GM12878 (cell line): ENCODE results near the gene USP51. TPM values are rescaled to one million over a fixed set of nuclear protein-coding genes. Genes with fewer than 3 reads are reported as not detected.
A peak's percentile ranks its signal among the peaks of the same experiment; 100 is the strongest.
"Not testable (repeated sequence)": the region's sequence is repeated elsewhere in the genome, so short reads cannot be mapped to it uniquely, and the experiment has no call there.

Source experiments
- ATAC-seq: fragments of 200-7000 bp; cut with Tn5 transposase; 3 replicates; pipeline ENCODE4 v1.9.1; 2020; ENCODE audit warnings: mild to moderate bottlenecking, moderate library complexity
- BruUV-seq: library from RNA; stranded (reverse); fragments of 400-500 nt; replicated peaks from 2 replicates; lab custom pipeline; 2021; lab: Mats Ljungman, UMichigan
- CTCF ChIA-PET: fragments of 300-600 bp; sonication (Branson Sonifier 250); formaldehyde crosslinking; extraction: SDS; loops from one replicate; lab custom pipeline; 2021; ENCODE audit warnings: inconsistent platforms; lab: Yijun Ruan, JAX
- POLR2A ChIA-PET: fragments of 350-600 bp; formaldehyde crosslinking; extraction: SDS; loops from one replicate; lab custom pipeline; 2021; ENCODE audit warnings: inconsistent platforms; lab: Charles Lee
- RAD21 ChIA-PET: fragments of 300-600 bp; sonication (Branson Sonifier 250); formaldehyde crosslinking; loops from one replicate; lab custom pipeline; 2023; ENCODE audit warnings: antibody characterized with exemption; ENCODE audit not compliant: unreplicated experiment; lab: Charles Lee
- SMC1A ChIA-PET: fragments of 300-600 bp; sonication (Branson Sonifier 250); formaldehyde crosslinking; loops from one replicate; lab custom pipeline; 2023; ENCODE audit not compliant: unreplicated experiment, uncharacterized antibody; lab: Charles Lee
- DNase-seq: peaks from one replicate; pipeline ENCODE4 v3.0.0-alpha.2; 2011; ENCODE audit warnings: low read depth, low spot score
- FAIRE-seq: peaks from 3 replicates; lab custom pipeline; 2011; peaks lifted over from hg19 to GRCh38; lab: Jason Lieb, UNC
- H2AFZ ChIP-seq: 2 replicates; pipeline ENCODE4 v1.6.0; 2011; ENCODE audit warnings: low read depth, low read length, control low read depth; ENCODE audit not compliant: control insufficient read depth
- H3K27ac ChIP-seq: 2 replicates; pipeline ENCODE4 v1.5.1; 2011; ENCODE audit warnings: control low read depth; ENCODE audit not compliant: control insufficient read depth, insufficient read depth
- H3K27me3 ChIP-seq, 2 experiments: replicated peaks in 1 of 2; 2 replicates each; pipeline versions ENCODE4 v1.6.0 to v1.6.1; 2011; ENCODE audit warnings: low read length in 1 of 2; ENCODE audit not compliant: control insufficient read depth in 2 of 2, insufficient read depth in 2 of 2
- H3K36me3 ChIP-seq, 2 experiments: 2 replicates each; pipeline ENCODE4 v1.5.1; 2011; ENCODE audit warnings: low read length in 1 of 2; ENCODE audit not compliant: control insufficient read depth in 2 of 2, insufficient read depth in 2 of 2
- H3K4me1 ChIP-seq: 2 replicates; pipeline ENCODE4 v1.6.1; 2011; ENCODE audit warnings: mild to moderate bottlenecking, low read length, moderate library complexity, mixed read lengths; ENCODE audit not compliant: control insufficient read depth, insufficient read depth
- H3K4me2 ChIP-seq: 2 replicates; pipeline ENCODE4 v1.6.0; 2011; ENCODE audit warnings: control low read depth; ENCODE audit not compliant: control insufficient read depth, insufficient read depth
- H3K4me3 ChIP-seq: fragments of 200-600 bp; sonication (generic); 2 replicates; pipeline ENCODE4 v1.5.1; 2016
- H3K79me2 ChIP-seq: 2 replicates; pipeline ENCODE4 v1.6.0; 2011; ENCODE audit warnings: low read length; ENCODE audit not compliant: control insufficient read depth, insufficient read depth
- H3K9ac ChIP-seq: 2 replicates; pipeline ENCODE4 v1.8.0; 2011; ENCODE audit warnings: low read length, control low read depth, mixed read lengths; ENCODE audit not compliant: control insufficient read depth, insufficient read depth
- H3K9me3 ChIP-seq: replicated peaks from 3 replicates; pipeline ENCODE4 v1.5.1; 2011; ENCODE audit warnings: mild to moderate bottlenecking, low read length; ENCODE audit not compliant: control insufficient read depth, insufficient read depth
- H4K20me1 ChIP-seq: 2 replicates; pipeline ENCODE4 v1.6.0; 2011; ENCODE audit not compliant: control insufficient read depth, insufficient read depth
- WGBS: methylation state at CpG from one replicate; pipeline ENCODE4 v1.1.6; 2016; ENCODE audit warnings: low lambda C conversion rate; ENCODE audit not compliant: insufficient replicate concordance, insufficient coverage; ENCODE audit errors: missing lambda C conversion rate; 5-methylcytosine and 5-hydroxymethylcytosine counted together
- in situ Hi-C: fragments of 300-500 bp; cut with MboI; formaldehyde crosslinking; loops from 9 replicates; pipeline ENCODE4 v1.14.3; 2018; ENCODE audit warnings: mixed read lengths
- intact Hi-C: fragments of 100-400 bp; cut with micrococcal nuclease; formaldehyde crosslinking; loops from one replicate; pipeline ENCODE4 v1.14.2; 2022; ENCODE audit not compliant: unreplicated experiment
- polyA plus RNA-seq, 11 experiments: library from polyadenylated mRNA; depleted of rRNA in 4 of 11; unstranded in 6 of 11; stranded (reverse) in 5 of 11; fragments of >200 nt; fragmentation: Nextera tagmentation in 4 of 11; fragmentation: Illumina TruSeq in 1 of 11; extraction: Ambion mirVana in 4 of 11; extraction: Trizol in 1 of 11; gene quantifications; 1 replicate in 1 of 11; 2 replicates in 10 of 11; pipeline versions ENCODE4 v1.2.1 to v1.2.3, GENCODE V29; 2011 to 2016; ENCODE audit warnings: inconsistent platforms in 2 of 11, missing spikeins in 2 of 11, low read depth in 1 of 11
- total RNA-seq, 4 experiments: library from RNA; depleted of rRNA in 3 of 4; stranded (reverse); fragments of >200 nt in 3 of 4; fragmentation: Illumina TruSeq in 1 of 4; extraction: Trizol in 1 of 4; gene quantifications; 2 replicates each; pipeline versions ENCODE4 v1.2.1 to v1.2.3, GENCODE V29; 2013 to 2021

Gene USP51
- total and polyA plus RNA-seq, 10 of the 15 experiments (the other 5 are each of a cell fraction or from before 2014, with no cell fraction given), result 0.52 to 1.7 (median 1.2) TPM

DNA sequence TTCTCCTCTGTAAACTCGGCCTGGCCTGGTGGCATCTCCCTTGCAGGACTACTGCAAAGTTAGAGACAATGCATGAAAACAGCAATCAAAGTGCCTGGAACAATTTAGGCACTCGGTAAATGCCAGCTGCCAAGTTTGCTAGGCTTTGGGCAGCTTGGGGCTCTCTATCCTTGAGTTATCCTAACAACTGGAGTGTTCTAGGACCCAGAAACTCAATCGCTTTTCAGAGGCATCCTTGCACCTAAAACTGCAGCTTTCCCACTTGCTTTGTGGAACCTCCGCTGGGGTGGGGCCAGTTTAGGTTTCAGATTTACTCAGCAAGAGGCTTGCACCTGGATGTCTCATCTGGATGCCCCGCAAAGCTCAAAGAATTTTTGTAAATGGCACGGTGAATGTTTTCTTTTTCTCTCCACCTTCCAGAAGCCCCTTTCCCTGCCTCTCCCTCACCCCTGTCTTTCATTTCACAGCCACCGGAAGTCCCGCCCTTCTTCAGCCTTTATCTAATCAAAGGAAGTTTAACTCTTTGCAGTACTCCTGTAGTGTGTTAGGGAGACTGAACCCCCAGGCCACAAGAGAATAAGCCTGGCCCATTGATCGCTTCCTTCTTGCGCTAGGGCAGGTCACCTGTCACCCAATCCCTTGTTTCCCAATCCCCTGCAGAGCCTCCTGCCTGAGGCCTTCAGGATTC, 27.3 kb upstream of the USP51 start:
- BruUV-seq, result not testable (repeated sequence)

GRCh38 chrX:55513045-55513737, 23.5 kb upstream of the USP51 start:
- H3K27ac ChIP-seq, H3K9me3 ChIP-seq, ATAC-seq, BruUV-seq, H3K4me2 ChIP-seq, DNase-seq, H3K27me3 ChIP-seq, H3K9ac ChIP-seq, H3K4me1 ChIP-seq, FAIRE-seq, H4K20me1 ChIP-seq, in situ Hi-C loops, RAD21 ChIA-PET, H3K79me2 ChIP-seq, POLR2A ChIA-PET, intact Hi-C loops, H3K36me3 ChIP-seq, H3K4me3 ChIP-seq, SMC1A ChIA-PET, H2AFZ ChIP-seq, CTCF ChIA-PET: not testable (repeated sequence)
- no CpG with 5 or more reads among the region's 6 CpGs for WGBS

More for the DNA sequence above, 27.3 kb upstream of the USP51 start:
- H3K4me3 ChIP-seq, H2AFZ ChIP-seq, H3K4me1 ChIP-seq, H3K36me3 ChIP-seq, CTCF ChIA-PET, DNase-seq, H3K9ac ChIP-seq, H3K79me2 ChIP-seq, FAIRE-seq, RAD21 ChIA-PET, SMC1A ChIA-PET, H3K27me3 ChIP-seq, ATAC-seq, POLR2A ChIA-PET, H3K4me2 ChIP-seq, intact Hi-C loops, H4K20me1 ChIP-seq, in situ Hi-C loops, H3K9me3 ChIP-seq, H3K27ac ChIP-seq: not testable (repeated sequence)
- no CpG with 5 or more reads among the region's 10 CpGs for WGBS

- H2AFZ ChIP-seq, H3K27me3 ChIP-seq, H4K20me1 ChIP-seq, in situ Hi-C loops, BruUV-seq, H3K4me3 ChIP-seq, H3K9ac ChIP-seq, H3K27ac ChIP-seq, DNase-seq, FAIRE-seq, H3K36me3 ChIP-seq, H3K4me1 ChIP-seq, intact Hi-C loops, CTCF ChIA-PET, POLR2A ChIA-PET, H3K4me2 ChIP-seq, RAD21 ChIA-PET, H3K79me2 ChIP-seq, SMC1A ChIA-PET, H3K9me3 ChIP-seq: not testable (repeated sequence)
- no CpG with 5 or more reads among the region's 10 CpGs for WGBS
- ATAC-seq, result peak; percentile 60; the same call in 2 of the 3 replicates
These were observed 18.9 kb upstream of the USP51 start for GRCh38 chrX:55508410-55509152.
